NT2/D1 (cell line): Measurements from ENCODE around the gene FGF2.
"Not testable (repeated sequence)": the region's sequence is repeated elsewhere in the genome, so short reads cannot be mapped to it uniquely, and the experiment has no call there.

Experiments used
- DNase-seq: peaks from one replicate; pipeline ENCODE4 v3.0.0-alpha.2; 2011; ENCODE audit warnings: low read depth, low spot score
- H3K27me3 ChIP-seq: 2 replicates; pipeline ENCODE4 v1.6.0; 2011; ENCODE audit warnings: mild to moderate bottlenecking; ENCODE audit not compliant: insufficient read length, insufficient read depth
- H3K36me3 ChIP-seq: 2 replicates; pipeline ENCODE4 v1.6.1; 2011; ENCODE audit warnings: mild to moderate bottlenecking, low read length, mixed read lengths; ENCODE audit not compliant: insufficient read depth, insufficient read length
- H3K4me1 ChIP-seq: 2 replicates; pipeline ENCODE4 v1.5.1; 2011; ENCODE audit not compliant: insufficient read depth, insufficient read length
- H3K4me3 ChIP-seq: 2 replicates; pipeline ENCODE4 v1.5.1; 2011; ENCODE audit warnings: low read depth; ENCODE audit not compliant: insufficient read length
- H3K9ac ChIP-seq: 2 replicates; pipeline ENCODE4 v1.6.0; 2011; ENCODE audit warnings: low read depth; ENCODE audit not compliant: insufficient read length
- H3K9me3 ChIP-seq: 2 replicates; pipeline ENCODE4 v1.5.1; 2011; ENCODE audit warnings: mild to moderate bottlenecking, low read length; ENCODE audit not compliant: insufficient read depth
- SUZ12 ChIP-seq: IDR thresholded peaks from 2 replicates; pipeline ENCODE4 v1.6.1; 2011; ENCODE audit not compliant: insufficient read length, insufficient read depth; ENCODE audit errors: extremely low read depth
- YY1 ChIP-seq: IDR thresholded peaks from 2 replicates; pipeline ENCODE4 v1.6.1; 2011; ENCODE audit not compliant: insufficient read length, insufficient read depth
- ZNF274 ChIP-seq: IDR thresholded peaks from 2 replicates; pipeline ENCODE4 v1.6.1; 2011; ENCODE audit warnings: mild to moderate bottlenecking, low read depth, low read length

Gene FGF2

GRCh38 chr4:122861172-122861943, 34.7 kb downstream of the FGF2 start:
- no peak for DNase-seq
- Histone ChIP-seq H3K9me3 (no peaks in the 10 kb centered on the region), H3K4me3 (no peak overlapping the region), H3K36me3 (no peaks in the 10 kb centered on the region), H3K9ac (no peak overlapping the region), H3K4me1 (peaks cover 4% of the 10 kb centered on the region), H3K27me3 (no peaks in the 10 kb centered on the region)
- no peak for TF ChIP-seq SUZ12
- no peak for TF ChIP-seq YY1
- no peak for TF ChIP-seq ZNF274

DNA sequence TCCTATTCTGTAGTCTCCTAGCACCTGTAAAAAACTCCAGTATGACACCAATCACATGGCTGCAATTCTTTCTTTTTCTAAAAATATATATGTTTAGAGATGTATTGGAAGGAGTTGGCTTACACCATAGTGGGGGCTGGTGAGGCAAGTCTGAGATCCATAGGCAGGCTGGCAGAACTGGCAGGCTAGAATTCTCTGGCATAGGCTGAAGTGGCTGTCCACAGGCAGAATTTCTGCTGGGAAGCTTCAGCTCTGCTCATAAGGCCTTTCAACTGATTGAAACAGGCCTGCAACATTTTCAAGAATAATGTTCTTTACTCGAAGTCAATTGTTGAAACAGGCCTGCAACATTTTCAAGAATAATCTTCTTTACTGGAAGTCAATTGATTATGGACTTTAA, 37.0 kb downstream of the FGF2 start:
- Histone ChIP-seq H3K9ac (no peak overlapping the region), H3K9me3 (no peaks in the 10 kb centered on the region), H3K36me3 (no peaks in the 10 kb centered on the region), H3K4me3 (no peak overlapping the region), H3K27me3 (no peaks in the 10 kb centered on the region), H3K4me1 (no peaks in the 10 kb centered on the region)
- no peak for DNase-seq
- TF ChIP-seq ZNF274: no peak
- TF ChIP-seq YY1: no peak
- no peak for TF ChIP-seq SUZ12

GRCh38 chr4:122865425-122865824, 38.8 kb downstream of the FGF2 start:
- TF ChIP-seq SUZ12 (no peak), ZNF274 (no peak)
- H3K27me3 ChIP-seq: no peaks in the 10 kb centered on the region

GRCh38 chr4:122868235-122868634, 41.6 kb downstream of the FGF2 start:
- not testable (repeated sequence) for H3K36me3 ChIP-seq, H3K9ac ChIP-seq, DNase-seq, H3K4me3 ChIP-seq, H3K27me3 ChIP-seq, H3K4me1 ChIP-seq, H3K9me3 ChIP-seq

More at GRCh38 chr4:122865425-122865824, 38.8 kb downstream of the FGF2 start:
- H3K9me3 ChIP-seq: no peaks in the 10 kb centered on the region
- no peaks in the 10 kb centered on the region for H3K36me3 ChIP-seq
- no peak overlapping the region for H3K9ac ChIP-seq
- H3K4me3 ChIP-seq: no peak overlapping the region
- DNase-seq: no peak
- no peaks in the 10 kb centered on the region for H3K4me1 ChIP-seq

DNA sequence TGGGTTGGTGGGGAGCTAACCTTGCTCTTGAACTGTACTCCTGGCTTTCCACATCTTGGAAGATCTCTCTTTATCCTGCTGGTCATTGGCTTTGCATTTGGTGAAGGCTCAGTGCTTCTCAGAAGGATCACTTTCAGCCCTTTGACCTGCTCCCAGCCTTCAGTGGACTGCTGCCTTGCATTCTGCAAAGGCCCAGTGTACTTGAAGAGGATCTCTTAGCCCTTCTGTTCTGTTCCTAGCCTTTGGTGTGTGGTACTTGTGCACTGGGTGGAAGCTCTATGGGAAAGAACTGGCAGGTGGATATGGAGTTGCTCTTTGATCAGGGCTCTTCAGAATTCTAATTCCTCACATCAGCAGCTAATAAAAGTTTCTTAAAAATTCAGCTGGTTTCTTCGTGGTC, 46.5 kb downstream of the FGF2 start:
- H3K9ac ChIP-seq: no peak overlapping the region

GRCh38 chr4:122873821-122874593, 47.4 kb downstream of the FGF2 start:
- Histone ChIP-seq H3K4me3 (no peak overlapping the region), H3K27me3 (no peaks in the 10 kb centered on the region), H3K36me3 (peaks cover 19% of the 10 kb centered on the region), H3K9ac (no peak overlapping the region), H3K4me1 (no peaks in the 10 kb centered on the region), H3K9me3 (peaks cover 3% of the 10 kb centered on the region; the same call in 1 of the 2 replicates)
- no peak for TF ChIP-seq YY1
- DNase-seq: no peak

More for the DNA sequence above, 46.5 kb downstream of the FGF2 start:
- H3K9me3 ChIP-seq: no peaks in the 10 kb centered on the region; the same call in 1 of the 2 replicates
- H3K27me3 ChIP-seq: no peaks in the 10 kb centered on the region
- no peaks in the 10 kb centered on the region for H3K4me1 ChIP-seq
- TF ChIP-seq YY1 (no peak), SUZ12 (no peak), ZNF274 (no peak)
- peaks cover 13% of the 10 kb centered on the region for H3K36me3 ChIP-seq
- no peak for DNase-seq
- H3K4me3 ChIP-seq: no peak overlapping the region

GRCh38 chr4:122875949-122876348, 49.3 kb downstream of the FGF2 start:
- TF ChIP-seq SUZ12: no peak
- TF ChIP-seq ZNF274: no peak
- no peak for TF ChIP-seq YY1
- Histone ChIP-seq H3K9ac (no peak overlapping the region), H3K36me3 (peaks cover 31% of the 10 kb centered on the region), H3K9me3 (peaks cover 16% of the 10 kb centered on the region; the same call in 1 of the 2 replicates), H3K27me3 (no peaks in the 10 kb centered on the region), H3K4me3 (no peak overlapping the region), H3K4me1 (no peaks in the 10 kb centered on the region)
- DNase-seq: no peak
